PFSK-1 (cell line): ENCODE measurements around the gene BNC2.

Source experiments
- POLR2AphosphoS5 ChIP-seq: IDR thresholded peaks from 2 replicates; pipeline ENCODE4 v1.6.1; 2012; ENCODE audit warnings: low read depth, mild to moderate bottlenecking, control low read depth, low read length, moderate library complexity
- TAF1 ChIP-seq: IDR thresholded peaks from 2 replicates; pipeline ENCODE4 v1.6.1; 2012; ENCODE audit warnings: low read length, control low read depth, borderline replicate concordance; ENCODE audit not compliant: insufficient read depth

DNA sequence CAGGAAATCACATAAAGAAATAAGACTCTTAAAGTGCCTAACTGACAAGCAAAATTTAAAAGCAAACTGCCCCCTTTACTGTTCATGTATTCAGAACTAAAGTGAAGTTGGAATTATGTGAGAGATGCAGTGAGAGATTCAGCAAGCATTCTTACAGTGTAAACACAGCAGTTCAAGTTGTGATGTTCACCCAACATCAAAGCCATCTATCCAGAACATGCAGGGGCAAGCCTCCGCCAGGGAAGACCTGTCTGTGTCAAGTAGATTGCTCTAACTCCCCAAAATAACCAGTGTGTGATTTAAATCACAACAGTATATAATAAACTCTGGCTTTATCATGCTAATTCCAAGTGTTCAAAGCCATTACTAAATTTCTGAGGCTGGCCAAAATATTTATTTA, 233.3 kb downstream of the BNC2 start:
- TF ChIP-seq TAF1: no peak
- no peak for TF ChIP-seq POLR2AphosphoS5
